Activated CD8-positive, alpha-beta T cell treated with anti-CD3 and anti-CD28 coated beads for 36 hours (primary cell): ENCODE measurements around the gene CCDC28A. TPM values are rescaled to one million over a fixed set of nuclear protein-coding genes. Genes with fewer than 3 reads are reported as not detected.
"Not testable (repeated sequence)": the region's sequence is repeated elsewhere in the genome, so short reads cannot be mapped to it uniquely, and the experiment has no call there.

Experiments used
- ATAC-seq: fragments of 200-7000 bp; cut with Tn5 transposase; one replicate; pipeline ENCODE4 v1.10.0; 2021; ENCODE audit warnings: mild to moderate bottlenecking, moderate library complexity
- CTCF ChIA-PET: fragments of 350-600 bp; sonication (Branson Sonifier 250); formaldehyde crosslinking; loops from one replicate; lab custom pipeline; 2021; ENCODE audit warnings: antibody characterized with exemption; lab: Charles Lee
- POLR2A ChIA-PET: fragments of 350-600 bp; sonication (Branson Sonifier 250); formaldehyde crosslinking; loops from one replicate; lab custom pipeline; 2021; ENCODE audit warnings: antibody characterized with exemption; lab: Charles Lee
- DNase-seq: peaks from one replicate; pipeline ENCODE4 v3.0.0-alpha.2; 2020
- H3K27ac Mint-ChIP-seq: one replicate; pipeline ENCODE4 v1.8.0; 2021; ENCODE audit warnings: mild to moderate bottlenecking, mixed read lengths
- H3K27me3 Mint-ChIP-seq: one replicate; pipeline ENCODE4 v1.8.0; 2021; ENCODE audit warnings: mixed read lengths
- H3K36me3 Mint-ChIP-seq: one replicate; pipeline ENCODE4 v1.8.0; 2021; ENCODE audit warnings: low read depth, mixed read lengths
- H3K4me1 Mint-ChIP-seq: one replicate; pipeline ENCODE4 v1.8.0; 2021; ENCODE audit warnings: low read depth, mixed read lengths
- H3K4me3 Mint-ChIP-seq: one replicate; pipeline ENCODE4 v1.8.0; 2021; ENCODE audit warnings: mild to moderate bottlenecking, moderate library complexity, mixed read lengths
- H3K9me3 Mint-ChIP-seq: one replicate; pipeline ENCODE4 v1.8.0; 2021; ENCODE audit warnings: mixed read lengths
- CTCF ChIP-seq: fragments of 200-600 bp; IDR thresholded peaks from one replicate; pipeline ENCODE4 v1.8.0; 2022; ENCODE audit warnings: antibody characterized with exemption, mild to moderate bottlenecking
- intact Hi-C: fragments of 100-400 bp; cut with micrococcal nuclease; formaldehyde crosslinking; loops from one replicate; pipeline ENCODE4 v1.10.0; 2022
- total RNA-seq, 2 experiments: library from RNA; stranded (reverse); gene quantifications; one replicate each; pipeline ENCODE4 v1.2.3, GENCODE V29; 2021

CCDC28A gene
- total RNA-seq, 2 experiments from 2014 or later, result 15.0 to 15.7 TPM

DNA sequence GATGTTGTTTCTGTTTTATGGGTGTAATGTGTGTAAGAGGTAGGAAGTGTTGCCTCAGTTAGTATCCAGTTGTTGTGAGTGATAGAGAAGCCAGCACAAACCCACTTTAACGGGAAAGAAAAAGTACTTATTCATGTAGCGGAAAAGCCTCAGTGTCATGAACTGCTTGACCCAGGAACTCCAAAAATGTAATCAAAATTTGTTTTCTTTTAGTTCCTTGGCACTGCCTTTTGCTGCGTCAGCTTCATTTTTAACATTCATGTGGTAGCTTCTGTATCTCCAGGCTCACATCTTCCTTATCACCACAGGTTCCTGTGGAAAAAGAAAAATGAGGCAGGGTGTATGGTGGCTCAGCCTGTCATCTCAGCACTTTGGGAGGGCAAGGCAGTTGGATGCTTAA lies 46.4 kb upstream of the CCDC28A start:
- Mint-ChIP-seq H3K9me3 (peaks cover 1% of the 10 kb centered on the region), H3K27me3 (no peaks in the 10 kb centered on the region), H3K4me3 (no peak overlapping the region), H3K27ac (no peak overlapping the region), H3K36me3 (no peaks in the 10 kb centered on the region), H3K4me1 (no peaks in the 10 kb centered on the region)
- no peak for ATAC-seq
- no peak for TF ChIP-seq CTCF
- intact Hi-C loops, result no loop called here
- CTCF ChIA-PET, result interaction anchor here (1.0 kb wide), 1 partner anchor 35 kb away, joined by 4 read pairs; no protein-coding TSS in a partner anchor
- no peak for DNase-seq
- POLR2A ChIA-PET, result no interaction called here

- Mint-ChIP-seq H3K36me3 (no peaks in the 10 kb centered on the region), H3K4me1 (no peaks in the 10 kb centered on the region), H3K4me3 (no peak overlapping the region), H3K27ac (no peak overlapping the region), H3K27me3 (no peaks in the 10 kb centered on the region), H3K9me3 (peaks cover 1% of the 10 kb centered on the region)
- POLR2A ChIA-PET, result no interaction called here
- intact Hi-C loops, result no loop called here
- CTCF ChIA-PET, result no interaction called here
- ATAC-seq (no peak), DNase-seq (no peak)
- no peak for TF ChIP-seq CTCF
Measured at GRCh38 chr6:138728662-138729061, 44.9 kb upstream of the CCDC28A start.

DNA sequence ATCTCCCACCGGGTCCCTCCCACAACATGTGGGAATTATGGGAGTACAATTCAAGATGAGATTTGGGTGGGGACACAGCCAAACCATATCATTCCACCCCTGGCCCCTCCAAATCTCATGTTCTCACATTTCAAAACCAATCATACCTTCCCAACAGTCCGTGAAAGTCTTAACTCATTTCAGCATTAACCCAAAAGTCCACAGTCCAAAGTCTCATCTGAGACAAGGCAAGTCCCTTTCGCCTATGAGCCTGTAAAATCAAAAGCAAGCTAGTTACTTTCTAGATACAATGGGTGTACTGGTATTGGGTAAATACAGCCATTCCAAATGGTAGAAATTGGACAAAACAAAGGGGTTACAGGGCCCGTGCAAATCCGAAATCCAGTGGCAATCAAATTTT lies 43.5 kb upstream of the CCDC28A start:
- H3K27ac Mint-ChIP-seq, POLR2A ChIA-PET, H3K36me3 Mint-ChIP-seq, DNase-seq, H3K4me3 Mint-ChIP-seq, H3K4me1 Mint-ChIP-seq, CTCF ChIA-PET, H3K27me3 Mint-ChIP-seq, intact Hi-C loops, ATAC-seq, H3K9me3 Mint-ChIP-seq: not testable (repeated sequence)

DNA sequence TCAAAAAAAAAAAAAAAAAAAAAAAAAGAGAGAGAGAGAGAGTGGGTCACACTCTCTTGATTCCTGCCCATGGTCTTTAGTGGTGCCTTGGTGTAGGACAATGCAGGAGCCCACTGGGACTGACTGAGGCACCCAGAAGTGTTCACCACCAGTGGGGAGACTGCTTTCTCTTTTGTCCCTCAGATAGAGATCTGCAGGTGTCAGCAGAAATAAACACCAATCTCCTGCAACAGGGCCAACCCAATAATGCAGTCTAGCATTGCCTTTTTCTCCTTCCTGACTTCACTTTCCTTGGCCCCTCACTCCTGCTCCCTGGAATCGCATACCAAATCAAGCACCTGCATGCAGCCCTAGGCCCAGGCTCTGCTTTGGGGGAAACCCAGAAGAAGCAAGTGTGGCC lies 39.0 kb upstream of the CCDC28A start:
- ChIA-PET POLR2A (no interaction called here), CTCF (interaction anchor here (1.3 kb wide), 1 partner anchor 29 kb away, joined by 3 read pairs; no protein-coding TSS in a partner anchor)
- Mint-ChIP-seq H3K36me3 (peaks cover 4% of the 10 kb centered on the region), H3K4me1 (no peaks in the 10 kb centered on the region), H3K27ac (no peak overlapping the region), H3K9me3 (peaks cover 5% of the 10 kb centered on the region), H3K4me3 (no peak overlapping the region), H3K27me3 (no peaks in the 10 kb centered on the region)
- TF ChIP-seq CTCF, result no peak
- DNase-seq (no peak), ATAC-seq (no peak)
- intact Hi-C loops, result no loop called here

DNA sequence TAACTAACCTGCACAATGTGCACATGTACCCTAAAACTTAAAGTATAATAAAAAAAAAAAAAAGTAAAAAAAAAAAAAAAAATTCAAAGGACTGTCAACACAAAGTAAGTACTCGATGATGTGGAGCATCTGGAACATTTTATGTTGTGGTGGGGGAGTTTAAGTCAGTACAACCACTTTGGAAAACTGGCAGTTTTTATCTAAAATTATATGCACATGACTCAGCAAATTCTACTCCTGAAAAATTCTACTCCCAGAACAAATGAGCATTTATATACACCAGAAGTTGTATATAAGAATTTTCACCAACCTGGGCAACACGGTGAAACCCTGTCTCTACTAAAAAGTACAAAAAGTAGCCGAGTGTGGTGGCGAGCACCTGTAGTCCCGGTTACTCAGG lies 36.9 kb upstream of the CCDC28A start:
- TF ChIP-seq CTCF, result no peak
- Mint-ChIP-seq H3K27me3 (no peaks in the 10 kb centered on the region), H3K4me1 (no peaks in the 10 kb centered on the region), H3K9me3 (peaks cover 9% of the 10 kb centered on the region), H3K27ac (no peak overlapping the region), H3K36me3 (peaks cover 4% of the 10 kb centered on the region), H3K4me3 (no peak overlapping the region)
- no peak for ATAC-seq
- intact Hi-C loops, result no loop called here
- ChIA-PET CTCF (no interaction called here), POLR2A (no interaction called here)
- no peak for DNase-seq

DNA sequence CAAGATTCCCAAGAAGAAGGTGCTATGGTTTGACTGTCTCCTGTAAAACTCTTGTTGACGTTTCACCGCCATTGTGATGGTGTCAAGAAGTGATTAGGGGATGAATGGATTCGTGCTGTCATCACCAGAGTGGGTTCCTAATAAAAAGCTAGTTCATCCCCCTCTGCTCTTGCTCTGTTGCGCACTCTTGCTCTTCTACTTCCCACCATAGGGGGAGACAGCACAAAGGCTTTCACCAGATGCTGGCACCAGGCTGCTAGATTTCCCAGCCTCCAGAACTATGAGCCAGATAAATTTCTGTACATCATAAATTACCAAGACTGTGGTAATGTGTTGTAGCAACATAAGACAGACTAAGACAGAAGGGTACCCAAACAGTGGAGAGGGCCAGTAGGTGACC lies 21.6 kb upstream of the CCDC28A start:
- POLR2A ChIA-PET, result no interaction called here
- CTCF ChIA-PET, result no interaction called here

More for the DNA sequence above, 21.6 kb upstream of the CCDC28A start:
- TF ChIP-seq CTCF, result no peak
- no peaks in the 10 kb centered on the region for H3K4me1 Mint-ChIP-seq
- H3K27ac Mint-ChIP-seq, result no peak overlapping the region
- intact Hi-C loops, result no loop called here
- no peak for DNase-seq
- ATAC-seq, result no peak
- no peaks in the 10 kb centered on the region for H3K27me3 Mint-ChIP-seq
- H3K36me3 Mint-ChIP-seq, result no peaks in the 10 kb centered on the region
- no peak overlapping the region for H3K4me3 Mint-ChIP-seq
- no peaks in the 10 kb centered on the region for H3K9me3 Mint-ChIP-seq
